DND-41 (cell line): ENCODE results near the gene DNAAF5.

Experiments used
- ATAC-seq: fragments of 200-7000 bp; cut with Tn5 transposase; 3 replicates; pipeline ENCODE4 v1.9.1; 2021; ENCODE audit warnings: low read depth; ENCODE audit not compliant: insufficient read depth
- DNase-seq: peaks from one replicate; pipeline ENCODE4 v3.0.0-alpha.2; 2020
- H2AFZ ChIP-seq: 2 replicates; pipeline ENCODE4 v1.6.0; 2012; ENCODE audit warnings: low read depth, low read length
- H3K27ac ChIP-seq: 2 replicates; pipeline ENCODE4 v1.5.1; 2012; ENCODE audit warnings: low read length, inconsistent platforms
- H3K27me3 ChIP-seq: fragments of 200-600 bp; sonication (generic); 2 replicates; pipeline ENCODE4 v1.6.0; 2012; ENCODE audit warnings: low read length, mild to moderate bottlenecking, inconsistent platforms; ENCODE audit not compliant: insufficient read depth, poor library complexity
- H3K36me3 ChIP-seq: 2 replicates; pipeline ENCODE4 v1.5.1; 2012; ENCODE audit warnings: low read length, inconsistent platforms; ENCODE audit not compliant: insufficient read depth
- H3K4me1 ChIP-seq: 2 replicates; pipeline ENCODE4 v1.5.1; 2012; ENCODE audit warnings: mild to moderate bottlenecking, low read length; ENCODE audit not compliant: insufficient read depth
- H3K4me2 ChIP-seq: 2 replicates; pipeline ENCODE4 v1.6.0; 2012; ENCODE audit warnings: mild to moderate bottlenecking, moderate library complexity, low read length, inconsistent platforms; ENCODE audit not compliant: insufficient read depth
- H3K4me3 ChIP-seq, 2 experiments: fragments of 200-600 bp in 1 of 2; shearing (Covaris generic) in 1 of 2; 2 replicates each; pipeline ENCODE4 v1.5.1; 2012 to 2016; ENCODE audit warnings: inconsistent platforms in 2 of 2, low read length in 2 of 2, mild to moderate bottlenecking in 2 of 2, low read depth in 1 of 2, moderate library complexity in 1 of 2
- H3K79me2 ChIP-seq: 2 replicates; pipeline ENCODE4 v1.6.0; 2012; ENCODE audit warnings: low read length, inconsistent platforms; ENCODE audit not compliant: insufficient read depth
- H3K9ac ChIP-seq: 2 replicates; pipeline ENCODE4 v1.6.0; 2012; ENCODE audit warnings: low read depth, mild to moderate bottlenecking, inconsistent platforms, low read length, moderate library complexity
- H3K9me3 ChIP-seq: 2 replicates; pipeline ENCODE4 v1.5.1; 2012; ENCODE audit warnings: low read length, moderate library complexity, mild to moderate bottlenecking, inconsistent platforms; ENCODE audit not compliant: insufficient read depth, severe bottlenecking
- H4K20me1 ChIP-seq: 2 replicates; pipeline ENCODE4 v1.6.0; 2012; ENCODE audit warnings: low read length; ENCODE audit not compliant: insufficient read depth
- CTCF ChIP-seq: IDR thresholded peaks from 2 replicates; pipeline ENCODE4 v1.5.1; 2012; ENCODE audit warnings: borderline replicate concordance, low read length, moderate library complexity, mild to moderate bottlenecking; ENCODE audit not compliant: poor library complexity, severe bottlenecking; ENCODE audit errors: extremely low read depth
- EZH2 ChIP-seq: IDR thresholded peaks from 3 replicates; pipeline ENCODE4 v1.6.1; 2012; ENCODE audit warnings: borderline replicate concordance, low read depth, mild to moderate bottlenecking, moderate library complexity, low read length, inconsistent platforms; ENCODE audit not compliant: severe bottlenecking

DNAAF5 gene

GRCh38 chr7:681551-682307 is 44.8 kb upstream of the DNAAF5 start:
- TF ChIP-seq CTCF (no peak), EZH2 (no peak)
- no peaks in the 10 kb centered on the region for H3K79me2 ChIP-seq
- H3K4me1 ChIP-seq: no peaks in the 10 kb centered on the region
- no peak overlapping the region for H3K9ac ChIP-seq
- H3K27ac ChIP-seq: no peak overlapping the region
- no peak overlapping the region for H3K4me3 ChIP-seq
- peaks cover 68% of the 10 kb centered on the region for H3K36me3 ChIP-seq
- no peak overlapping the region for H3K4me2 ChIP-seq
- DNase-seq: no peak
- no peak for ATAC-seq
- H4K20me1 ChIP-seq: no peaks in the 10 kb centered on the region
- no peaks in the 10 kb centered on the region for H3K27me3 ChIP-seq
- peaks cover 47% of the 10 kb centered on the region for H3K9me3 ChIP-seq
- no peak overlapping the region for H2AFZ ChIP-seq

- H3K4me1 ChIP-seq: no peaks in the 10 kb centered on the region
- H3K27ac ChIP-seq: no peak overlapping the region
- ATAC-seq (no peak), DNase-seq (no peak)
- TF ChIP-seq EZH2 (no peak), CTCF (no peak)
- no peak overlapping the region for H3K9ac ChIP-seq
- H3K36me3 ChIP-seq: peaks cover 59% of the 10 kb centered on the region
- H2AFZ ChIP-seq: no peak overlapping the region
- H3K9me3 ChIP-seq: peaks cover 57% of the 10 kb centered on the region
- H3K4me3 ChIP-seq: no peak overlapping the region
- H3K4me2 ChIP-seq: no peak overlapping the region
- no peaks in the 10 kb centered on the region for H3K27me3 ChIP-seq
- H3K79me2 ChIP-seq: no peaks in the 10 kb centered on the region
- H4K20me1 ChIP-seq: no peaks in the 10 kb centered on the region
Measured at GRCh38 chr7:682810-683209, 43.7 kb upstream of the DNAAF5 start.

- Histone ChIP-seq H3K4me1 (no peaks in the 10 kb centered on the region), H3K9me3 (peaks cover 61% of the 10 kb centered on the region), H3K36me3 (peaks cover 56% of the 10 kb centered on the region), H3K9ac (no peak overlapping the region), H3K27me3 (no peaks in the 10 kb centered on the region), H3K4me2 (no peak overlapping the region), H3K79me2 (no peaks in the 10 kb centered on the region), H2AFZ (no peak overlapping the region), H3K4me3 (no peak overlapping the region), H3K27ac (no peak overlapping the region), H4K20me1 (no peaks in the 10 kb centered on the region)
- DNase-seq (no peak), ATAC-seq (no peak)
- TF ChIP-seq CTCF (no peak), EZH2 (no peak)
Measured at GRCh38 chr7:683526-684205, 42.8 kb upstream of the DNAAF5 start.
